Activated CD8-positive, alpha-beta memory T cell treated with anti-CD3 and anti-CD28 coated beads, Interleukin-2, amount 50 U/mL, for 4 hours (primary cell): ENCODE data around the gene PBX4.

Experiments
- DNase-seq: peaks from one replicate; pipeline ENCODE4 v3.0.0-alpha.2; 2020

Gene PBX4

DNA sequence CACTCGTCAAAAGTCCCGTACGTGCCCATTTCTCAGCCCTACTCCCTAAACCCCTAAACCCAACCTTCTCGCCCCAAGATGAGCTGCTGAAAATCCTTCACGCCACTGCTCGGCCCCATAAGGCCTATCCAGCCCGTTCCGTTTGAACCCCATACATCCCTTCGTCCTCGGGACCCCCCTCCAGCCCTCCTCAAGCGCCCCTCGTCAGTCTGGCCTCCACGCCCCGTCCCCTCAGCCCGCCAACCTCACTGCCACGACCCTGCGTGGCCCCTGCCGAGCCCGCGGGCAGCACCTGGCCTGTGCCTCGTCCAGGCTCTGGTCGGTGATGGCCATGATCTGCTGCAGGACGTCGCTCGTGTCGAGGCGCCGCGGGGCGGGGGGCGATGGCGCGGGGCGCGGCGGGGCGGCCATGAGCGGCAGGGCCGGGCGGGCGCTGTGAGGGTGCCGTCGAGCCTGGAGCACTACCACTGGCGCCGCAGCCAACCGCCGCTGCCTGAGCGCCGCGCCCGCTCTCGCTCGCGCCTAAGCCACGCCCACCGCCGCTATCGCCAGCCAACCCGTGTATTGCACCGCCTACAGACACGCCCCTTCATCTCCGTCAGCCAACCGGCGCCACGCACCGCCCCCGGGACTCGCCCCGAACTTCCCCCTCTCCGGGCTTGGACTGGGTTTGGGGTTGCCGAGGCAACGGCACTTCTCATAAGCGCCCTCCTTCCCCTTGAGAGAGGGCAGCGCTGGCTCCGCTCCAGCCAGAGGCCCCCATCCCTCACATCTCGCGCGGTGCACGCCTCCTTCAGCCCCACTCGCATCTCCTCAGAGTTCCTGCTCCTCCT is at the start of gene PBX4:
TSS of gene PBX4 (minus strand) at position 469 of the 833 bp plus-strand sequence. CDS start at position 411, 58 bp downstream.
- DNase-seq = peak; percentile 100

DNA sequence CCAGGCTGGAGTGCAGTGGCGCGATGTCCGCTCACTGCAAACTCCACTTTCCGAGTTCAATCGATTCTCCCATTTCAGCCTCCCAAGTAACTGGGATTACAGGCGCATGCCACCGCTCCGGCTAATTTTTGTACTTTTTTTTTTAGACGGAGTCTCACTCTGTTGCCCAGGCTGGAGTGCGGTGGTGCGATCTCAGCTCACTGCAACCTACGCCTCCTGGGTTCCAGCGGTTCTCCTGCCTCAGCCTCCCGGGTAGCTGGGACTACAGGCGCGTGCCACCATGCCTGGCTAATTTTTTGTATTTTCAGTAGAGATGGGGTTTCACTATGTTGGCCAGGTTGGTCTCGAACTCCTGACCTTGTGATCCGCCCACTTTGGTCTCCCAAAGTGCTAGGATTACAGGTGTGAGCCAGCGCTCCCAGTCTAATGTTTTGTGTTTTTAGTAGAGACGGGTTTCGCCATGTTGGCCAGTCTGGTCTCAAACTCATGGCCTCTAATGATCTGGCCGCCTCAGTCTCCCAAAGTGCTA is 47.0 kb upstream of the PBX4 start:
- peak; percentile 9 for DNase-seq

GRCh38 chr19:19663256-19664120 is 45.0 kb upstream of the PBX4 start, which contains the start of gene ATP13A1:
ATP13A1 (minus strand) TSS chr19:19663676; CDS start chr19:19663666, 10 bp downstream.
- DNase-seq = peak; percentile 90

DNA sequence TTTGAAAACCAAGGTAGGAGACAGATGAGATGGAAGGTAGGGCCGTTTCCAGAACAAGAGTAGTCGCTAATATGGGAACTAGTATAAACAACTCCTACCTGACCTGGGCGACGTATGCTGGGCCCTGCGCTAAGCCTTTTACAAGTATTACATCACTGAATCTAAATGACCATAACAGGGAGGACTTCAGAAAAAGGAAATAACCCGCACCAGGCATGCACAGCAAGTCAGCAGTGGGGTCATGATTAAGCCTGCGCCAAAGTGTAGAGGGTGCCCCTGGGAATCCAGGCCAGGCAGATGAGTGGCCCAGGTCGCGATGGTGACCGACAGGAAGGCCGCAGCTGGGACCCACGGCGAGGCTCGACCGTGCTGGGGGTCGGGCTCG is 44.4 kb upstream of the PBX4 start:
- no peak for DNase-seq

GRCh38 chr19:19662344-19662743 is 43.9 kb upstream of the PBX4 start:
- DNase-seq = no peak

DNA sequence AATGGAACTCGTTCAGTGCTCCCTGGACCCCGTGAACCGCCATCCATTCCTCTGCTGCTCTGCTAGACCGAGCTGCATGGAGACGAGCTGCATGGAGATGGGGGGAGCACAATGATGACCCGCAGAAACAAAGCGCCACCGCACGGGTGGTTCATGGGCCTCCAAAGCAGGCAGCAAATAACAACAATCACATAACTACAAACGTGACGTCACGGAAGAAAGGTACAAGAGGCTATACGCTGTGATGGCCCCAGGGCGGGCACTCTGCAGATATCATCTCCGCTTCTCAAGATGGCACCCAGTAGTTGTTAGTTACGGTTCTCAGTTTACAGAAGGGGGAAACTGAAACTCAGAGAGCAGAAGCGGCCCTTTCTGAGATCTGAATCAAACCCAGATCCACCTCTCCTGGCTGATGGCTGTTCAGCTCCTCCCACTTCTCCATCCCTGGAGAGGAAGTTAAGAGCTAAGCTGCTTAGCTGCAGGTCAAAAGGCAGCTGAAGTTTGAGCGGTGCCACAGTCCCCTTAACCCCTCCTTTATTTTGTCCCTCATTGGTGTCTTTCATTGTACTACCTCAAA is 43.3 kb upstream of the PBX4 start:
- no peak for DNase-seq

DNA sequence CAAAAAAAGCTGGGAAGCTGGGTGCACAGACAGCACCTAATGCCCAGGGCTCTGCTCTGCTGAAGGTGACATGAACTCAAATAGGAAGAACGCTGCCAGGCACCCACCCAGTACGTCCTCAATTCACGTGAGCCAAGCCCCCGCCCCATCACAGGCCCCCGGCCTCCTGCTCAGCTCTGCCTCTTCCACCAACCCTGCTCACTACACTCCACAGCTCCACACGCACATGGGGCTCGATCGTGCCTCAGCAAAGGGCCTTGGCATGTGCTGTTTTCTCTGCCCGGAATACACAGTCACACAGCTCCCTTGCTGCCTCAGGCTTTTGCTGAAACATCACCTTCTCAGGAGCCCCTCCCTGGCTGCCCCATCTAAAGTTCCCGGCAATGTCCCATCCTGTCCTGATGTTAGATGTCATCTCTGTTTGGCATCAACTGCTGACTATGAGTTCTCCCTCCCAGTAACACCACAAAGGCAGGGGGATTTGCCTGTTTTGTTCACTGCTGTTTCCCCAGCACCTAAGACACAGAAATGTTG is 42.7 kb upstream of the PBX4 start:
- no peak for DNase-seq

- DNase-seq = no peak
Measured at GRCh38 chr19:19659646-19660245, 41.3 kb upstream of the PBX4 start.

GRCh38 chr19:19657397-19657783 is 38.9 kb upstream of the PBX4 start:
- DNase-seq = no peak

GRCh38 chr19:19656451-19657396 is 38.2 kb upstream of the PBX4 start:
- DNase-seq = no peak

GRCh38 chr19:19655641-19656343 is 37.3 kb upstream of the PBX4 start:
- no peak for DNase-seq

DNA sequence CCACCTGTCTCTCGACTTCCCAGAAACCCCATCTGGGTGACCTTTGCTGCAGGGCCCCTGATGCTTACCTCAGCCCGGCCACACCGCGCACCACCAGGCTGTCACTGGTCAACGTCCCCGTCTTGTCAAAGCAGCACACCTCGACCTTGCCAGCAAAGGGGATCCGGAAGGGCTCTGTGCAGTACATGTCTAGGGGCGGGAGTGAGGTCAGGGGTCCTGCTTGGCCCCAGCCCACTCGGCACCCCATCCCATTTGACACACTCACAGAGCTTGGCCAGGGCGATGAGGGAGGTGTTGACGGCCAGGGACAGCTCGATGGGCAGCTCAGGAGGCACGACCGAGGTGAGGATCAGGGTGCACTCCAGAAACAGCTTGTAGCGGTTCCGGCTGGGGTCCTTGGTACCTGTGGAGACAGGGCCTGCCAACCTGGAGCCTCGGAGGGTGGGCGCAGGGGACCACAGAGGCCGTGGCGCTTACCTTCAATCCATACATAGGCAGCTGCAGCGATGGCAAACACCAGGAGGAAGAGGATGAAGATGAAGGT is 36.6 kb upstream of the PBX4 start:
- DNase-seq = no peak

- no peak for DNase-seq
Measured at GRCh38 chr19:19654441-19654840, 36.0 kb upstream of the PBX4 start.

GRCh38 chr19:19653597-19654147 is 35.2 kb upstream of the PBX4 start:
- DNase-seq = no peak

DNA sequence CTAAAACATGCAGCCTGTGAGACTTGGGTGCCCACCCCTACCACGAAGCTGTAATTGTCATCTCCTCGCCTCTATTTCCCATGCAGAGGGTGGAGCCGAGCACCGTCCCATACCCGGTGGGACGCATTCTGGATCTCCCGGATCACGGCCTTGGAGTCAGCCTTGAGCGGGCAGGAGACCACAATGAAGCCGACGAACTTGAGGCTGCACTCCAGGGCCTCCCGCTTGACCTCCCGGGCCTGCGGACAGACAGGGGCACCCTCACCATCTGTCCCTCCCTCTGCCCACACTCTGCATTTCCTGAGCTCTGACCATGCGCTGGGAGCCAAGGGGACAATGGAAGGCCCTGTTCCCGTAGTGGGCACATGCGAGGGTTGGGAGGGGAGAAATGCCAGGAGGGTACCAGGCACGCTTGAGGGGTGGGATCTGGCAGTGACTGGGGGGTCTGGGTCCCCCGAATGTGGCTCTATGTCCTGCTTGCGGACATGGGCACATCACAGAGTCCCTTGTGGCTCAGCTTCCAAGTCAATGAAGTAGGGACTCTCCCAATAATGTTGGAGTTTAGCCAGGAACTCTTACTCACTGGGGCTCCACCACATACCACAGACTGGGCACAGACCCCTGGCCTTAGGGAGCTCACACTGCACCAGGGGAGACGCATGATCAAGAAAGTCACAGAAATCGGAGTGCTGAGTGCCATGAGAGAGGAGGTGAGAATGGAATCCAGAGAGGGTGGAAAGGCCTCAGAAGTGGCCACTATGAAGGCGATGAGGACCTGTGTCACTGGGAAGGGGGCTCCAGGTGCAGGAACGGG is 34.2 kb upstream of the PBX4 start:
- DNase-seq = no peak

DNA sequence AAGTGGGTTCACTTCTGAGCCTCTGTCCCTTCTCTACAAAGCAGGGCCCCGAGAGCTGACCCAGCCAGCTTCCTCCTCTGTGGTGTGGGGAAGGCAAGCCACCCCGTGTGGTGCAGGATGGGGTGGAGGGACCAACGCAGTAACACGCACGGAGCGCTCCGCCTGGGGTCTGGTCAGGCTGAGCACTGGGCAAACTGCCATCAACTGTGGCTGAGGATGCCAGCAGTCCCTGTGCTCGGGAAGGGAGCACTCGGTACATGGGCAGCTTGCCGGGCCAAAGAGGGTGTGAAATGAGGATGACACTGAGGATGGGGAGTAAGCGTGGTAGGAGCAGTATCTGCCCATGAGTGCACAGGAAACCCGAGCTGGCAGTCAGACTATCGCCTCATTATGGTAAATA is 32.6 kb upstream of the PBX4 start:
- no peak for DNase-seq

- no peak for DNase-seq
Measured at GRCh38 chr19:19650331-19650730, 31.8 kb upstream of the PBX4 start.

DNA sequence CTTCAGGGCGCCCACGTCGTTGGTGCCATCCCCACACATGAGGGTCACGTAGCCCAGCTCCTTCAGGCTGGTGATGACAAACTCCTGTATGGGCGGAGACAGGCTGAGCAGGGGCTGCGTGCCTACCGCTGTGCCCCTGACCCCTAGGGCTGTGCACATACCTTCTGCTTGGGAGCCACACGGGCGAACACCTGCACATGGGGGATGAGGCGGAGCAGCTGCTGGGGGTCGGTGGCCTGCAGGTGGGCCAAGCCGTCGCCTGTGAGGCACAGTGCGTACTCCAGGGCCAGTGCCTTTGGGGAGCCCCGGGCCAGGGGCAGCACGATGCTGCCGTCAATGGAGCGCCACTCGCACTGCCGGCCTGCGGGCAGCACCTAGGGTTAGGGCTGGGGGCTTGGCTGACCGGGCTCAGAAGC is 31.1 kb upstream of the PBX4 start:
- no peak for DNase-seq

GRCh38 chr19:19649155-19649554 is 30.7 kb upstream of the PBX4 start:
- DNase-seq = no peak
